GM12801 (cell line): Measurements from ENCODE around the gene TMEM100.

Experiments used
- TF ChIP-seq, protein P1 (sequence below): IDR thresholded peaks from one replicate; pipeline ENCODE4 v1.5.1; 2011; ENCODE audit warnings: control low read depth; ENCODE audit not compliant: insufficient read length; ENCODE audit errors: extremely low read depth

TMEM100 gene

GRCh38 chr17:55750750-55751657 is 28.3 kb upstream of the TMEM100 start, which contains the start of gene PCTP:
PCTP (plus strand) TSS chr17:55751051; CDS start chr17:55751104, 53 bp downstream.
- TF ChIP-seq, protein P1, sequence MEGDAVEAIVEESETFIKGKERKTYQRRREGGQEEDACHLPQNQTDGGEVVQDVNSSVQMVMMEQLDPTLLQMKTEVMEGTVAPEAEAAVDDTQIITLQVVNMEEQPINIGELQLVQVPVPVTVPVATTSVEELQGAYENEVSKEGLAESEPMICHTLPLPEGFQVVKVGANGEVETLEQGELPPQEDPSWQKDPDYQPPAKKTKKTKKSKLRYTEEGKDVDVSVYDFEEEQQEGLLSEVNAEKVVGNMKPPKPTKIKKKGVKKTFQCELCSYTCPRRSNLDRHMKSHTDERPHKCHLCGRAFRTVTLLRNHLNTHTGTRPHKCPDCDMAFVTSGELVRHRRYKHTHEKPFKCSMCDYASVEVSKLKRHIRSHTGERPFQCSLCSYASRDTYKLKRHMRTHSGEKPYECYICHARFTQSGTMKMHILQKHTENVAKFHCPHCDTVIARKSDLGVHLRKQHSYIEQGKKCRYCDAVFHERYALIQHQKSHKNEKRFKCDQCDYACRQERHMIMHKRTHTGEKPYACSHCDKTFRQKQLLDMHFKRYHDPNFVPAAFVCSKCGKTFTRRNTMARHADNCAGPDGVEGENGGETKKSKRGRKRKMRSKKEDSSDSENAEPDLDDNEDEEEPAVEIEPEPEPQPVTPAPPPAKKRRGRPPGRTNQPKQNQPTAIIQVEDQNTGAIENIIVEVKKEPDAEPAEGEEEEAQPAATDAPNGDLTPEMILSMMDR: no peak

DNA sequence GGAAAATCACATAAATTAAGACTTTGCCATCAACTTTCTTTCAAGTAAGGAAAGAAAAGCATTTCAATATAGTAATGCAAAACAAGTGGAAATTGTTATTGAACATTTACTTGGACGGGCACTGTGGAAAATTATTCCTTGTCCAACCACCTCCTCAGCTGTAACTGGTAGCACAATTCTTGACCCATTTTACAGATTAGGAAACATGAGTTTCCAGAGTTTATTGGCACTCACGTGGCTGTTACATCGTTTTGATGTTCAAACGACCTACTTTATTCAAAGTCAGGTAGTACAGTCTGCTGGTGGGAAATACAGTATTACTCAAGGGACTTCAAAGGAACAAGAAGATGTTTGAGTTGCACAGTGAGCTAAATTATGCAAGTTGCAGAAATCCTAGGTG is 27.3 kb upstream of the TMEM100 start:
- TF ChIP-seq, protein P1: no peak

DNA sequence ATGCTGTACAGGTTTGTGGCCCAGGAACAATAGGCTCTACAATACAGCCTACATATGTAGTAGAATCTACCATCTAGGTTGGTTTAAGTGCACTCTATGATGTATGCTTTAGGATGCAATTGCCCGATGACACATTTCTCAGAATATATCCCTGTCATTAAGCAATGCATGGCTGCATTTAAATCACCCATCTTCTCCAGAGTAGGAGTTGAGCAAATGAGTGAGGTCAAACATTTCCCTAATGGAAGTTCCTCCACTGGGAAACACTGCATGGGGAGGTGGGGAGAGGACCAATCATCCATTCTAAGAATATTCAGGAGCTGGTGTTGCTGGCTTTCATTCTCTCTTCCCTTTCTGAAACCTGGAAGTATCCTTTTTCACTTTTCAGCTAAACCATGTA is 26.2 kb upstream of the TMEM100 start:
- TF ChIP-seq, protein P1: no peak

GRCh38 chr17:55747209-55747608 is 24.5 kb upstream of the TMEM100 start:
- TF ChIP-seq, protein P1: no peak

GRCh38 chr17:55746466-55746865 is 23.8 kb upstream of the TMEM100 start:
- TF ChIP-seq, protein P1: no peak

GRCh38 chr17:55745258-55745657 is 22.6 kb upstream of the TMEM100 start:
- TF ChIP-seq, protein P1: no peak

- TF ChIP-seq, protein P1: no peak
Measured at GRCh38 chr17:55743103-55743679, 20.5 kb upstream of the TMEM100 start.
